ENCODE results near the gene HORMAD1.

The HORMAD1 gene

DNA sequence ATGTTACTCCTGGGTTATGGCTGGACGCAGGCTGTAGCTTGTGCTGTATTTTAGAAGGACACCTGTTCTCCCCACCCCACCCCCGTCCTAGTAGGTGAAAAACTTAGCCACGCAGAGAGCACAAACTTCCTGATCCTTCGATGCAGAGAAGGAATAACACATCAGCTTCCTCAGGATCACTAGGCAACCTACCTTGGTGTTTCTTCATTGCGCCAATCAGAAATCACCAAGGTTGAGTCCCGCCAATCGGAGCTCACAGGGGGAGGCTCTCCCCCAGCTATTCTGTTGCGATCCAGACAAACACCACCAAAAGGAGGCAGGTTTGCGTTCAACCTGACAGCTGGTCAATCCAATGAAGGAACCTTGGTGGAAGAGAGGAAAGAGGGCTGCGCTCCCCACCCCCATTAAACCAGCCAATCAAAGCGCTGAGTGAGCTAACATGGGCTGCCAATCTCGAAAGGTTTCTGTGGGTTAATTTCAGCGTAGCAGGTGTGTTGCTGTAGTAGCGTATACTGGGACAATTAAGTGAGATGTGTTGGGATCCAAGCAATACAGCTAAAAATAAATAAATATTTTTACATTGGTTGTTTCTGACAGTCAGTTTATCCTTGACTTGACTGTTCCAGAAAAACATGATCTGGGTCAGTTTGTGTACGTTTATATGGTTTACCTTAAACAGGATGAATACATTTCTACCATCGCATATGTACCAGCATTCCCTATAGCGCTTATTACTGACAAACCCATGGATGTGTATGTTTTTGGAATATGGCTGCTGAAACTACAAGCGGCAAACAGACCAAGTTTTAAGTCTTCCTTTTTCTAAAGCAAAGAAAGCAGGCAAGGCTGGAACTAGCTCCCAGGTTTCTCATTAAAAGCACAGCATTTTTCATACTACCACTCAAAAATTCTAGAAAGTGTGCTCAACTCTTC, 23.4 kb downstream of the HORMAD1 start, which contains the start of gene GOLPH3L:
TSS of gene GOLPH3L (minus strand) at position 160 of the 933 bp plus-strand sequence. CDS start 2,316 bp downstream, outside the sequence.
- Histone ChIP-seq H3K4me3 (ENCODE audit: extremely low read depth, insufficient read depth, low read length, poor library complexity, severe bottlenecking) (peak within 1 kb of the TSS; percentile 66), H3K36me3 (ENCODE audit: control insufficient read depth, insufficient read depth, low read length) (peaks cover 19% of the 10 kb centered on the region), H3K9me3 (ENCODE audit: control insufficient read depth, low read length) (no peaks in the 10 kb centered on the region), H3K27ac (ENCODE audit: low read depth, low read length, severe bottlenecking) (peak within 1 kb of the TSS; percentile 47), H3K4me1 (ENCODE audit: control insufficient read depth, insufficient read depth, low read length, poor library complexity, severe bottlenecking) (no peaks in the 10 kb centered on the region)
- 0 to 18% methylated on average over 4 to 6 of the region's 18 CpGs for WGBS, 2 experiments (ENCODE audit: insufficient coverage in 2 of 2)

DNA sequence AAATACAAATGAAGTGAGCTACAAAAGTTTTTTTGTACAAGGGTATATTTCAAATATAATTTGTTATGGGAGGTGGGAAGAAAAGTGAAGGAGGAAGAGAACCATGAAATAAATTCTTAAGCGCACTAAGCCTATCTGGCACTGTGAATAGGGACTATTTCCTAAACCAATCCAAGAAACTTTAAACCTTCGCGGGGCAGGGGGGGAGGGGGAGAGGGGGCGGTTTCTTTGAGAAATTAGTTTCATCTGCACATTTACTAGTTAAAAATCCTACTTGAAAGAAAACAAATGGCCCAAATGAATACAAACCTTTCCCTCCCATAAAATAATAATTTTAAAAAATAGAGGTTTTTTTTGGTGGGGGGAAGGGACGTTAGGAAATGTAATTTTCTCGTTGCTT, 24.1 kb downstream of the HORMAD1 start:
- H3K27ac ChIP-seq (ENCODE audit: low read depth, low read length, severe bottlenecking): peak overlapping the region; percentile 47
- peaks cover 20% of the 10 kb centered on the region for H3K36me3 ChIP-seq (ENCODE audit: control insufficient read depth, insufficient read depth, low read length)
- no CpG with 5 or more reads among the region's 6 CpGs for WGBS, 2 experiments (ENCODE audit: insufficient coverage in 2 of 2)
- peak overlapping the region; percentile 66 for H3K4me3 ChIP-seq (ENCODE audit: extremely low read depth, insufficient read depth, low read length, poor library complexity, severe bottlenecking)
- no peaks in the 10 kb centered on the region for H3K9me3 ChIP-seq (ENCODE audit: control insufficient read depth, low read length)
- H3K4me1 ChIP-seq (ENCODE audit: control insufficient read depth, insufficient read depth, low read length, poor library complexity, severe bottlenecking): no peaks in the 10 kb centered on the region

DNA sequence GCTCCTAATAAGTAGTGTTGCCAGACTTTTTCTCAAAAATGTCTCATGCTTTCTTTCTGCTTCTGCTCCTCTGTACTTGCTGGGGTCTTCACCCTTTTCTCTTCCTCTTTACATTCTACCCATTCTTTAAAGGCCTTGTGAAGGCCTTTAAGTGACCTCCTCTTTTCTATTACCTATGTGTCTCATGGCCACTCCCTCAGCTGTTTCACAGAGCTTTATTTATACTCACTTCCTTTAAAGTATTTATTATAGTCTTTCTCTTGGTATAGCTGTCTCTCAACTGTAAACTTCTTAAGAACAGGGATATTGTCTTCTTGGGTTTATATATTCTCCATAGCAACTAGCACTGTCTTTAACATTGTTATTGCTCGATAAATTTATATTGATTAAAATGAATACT, 24.5 kb downstream of the HORMAD1 start:
- Histone ChIP-seq H3K27ac (ENCODE audit: low read depth, low read length, severe bottlenecking) (no peak overlapping the region), H3K36me3 (ENCODE audit: control insufficient read depth, insufficient read depth, low read length) (peaks cover 22% of the 10 kb centered on the region), H3K9me3 (ENCODE audit: control insufficient read depth, low read length) (no peaks in the 10 kb centered on the region), H3K4me1 (ENCODE audit: control insufficient read depth, insufficient read depth, low read length, poor library complexity, severe bottlenecking) (no peaks in the 10 kb centered on the region), H3K4me3 (ENCODE audit: extremely low read depth, insufficient read depth, low read length, poor library complexity, severe bottlenecking) (peak overlapping the region; percentile 66)
- no CpG with 5 or more reads among the region's 1 CpG for WGBS, 2 experiments (ENCODE audit: insufficient coverage in 2 of 2)

DNA sequence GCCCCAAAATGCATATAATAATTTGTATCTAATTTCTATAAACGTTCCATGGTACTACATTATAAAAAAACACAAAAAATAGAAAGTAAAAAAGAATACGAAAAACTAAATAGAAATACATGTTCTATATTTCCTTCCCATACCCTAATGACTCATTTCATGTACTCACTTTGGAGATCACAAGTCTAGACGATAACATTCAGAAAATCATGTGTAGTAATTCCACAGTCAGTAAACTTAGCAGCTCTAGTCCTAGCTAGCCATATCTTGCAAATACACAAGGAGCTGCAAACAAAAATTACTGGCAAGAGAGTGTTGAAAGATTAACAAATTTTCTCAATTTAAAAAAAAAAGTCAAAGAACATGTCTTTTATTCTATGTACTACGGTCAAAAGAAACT, 25.1 kb downstream of the HORMAD1 start:
- Histone ChIP-seq H3K4me1 (ENCODE audit: control insufficient read depth, insufficient read depth, low read length, poor library complexity, severe bottlenecking) (no peaks in the 10 kb centered on the region), H3K4me3 (ENCODE audit: extremely low read depth, insufficient read depth, low read length, poor library complexity, severe bottlenecking) (no peak overlapping the region), H3K9me3 (ENCODE audit: control insufficient read depth, low read length) (no peaks in the 10 kb centered on the region), H3K27ac (ENCODE audit: low read depth, low read length, severe bottlenecking) (no peak overlapping the region), H3K36me3 (ENCODE audit: control insufficient read depth, insufficient read depth, low read length) (peaks cover 28% of the 10 kb centered on the region)
- WGBS, 2 experiments (ENCODE audit: insufficient coverage in 2 of 2): 80 to 86% methylated on average over 1 of the region's 4 CpGs

DNA sequence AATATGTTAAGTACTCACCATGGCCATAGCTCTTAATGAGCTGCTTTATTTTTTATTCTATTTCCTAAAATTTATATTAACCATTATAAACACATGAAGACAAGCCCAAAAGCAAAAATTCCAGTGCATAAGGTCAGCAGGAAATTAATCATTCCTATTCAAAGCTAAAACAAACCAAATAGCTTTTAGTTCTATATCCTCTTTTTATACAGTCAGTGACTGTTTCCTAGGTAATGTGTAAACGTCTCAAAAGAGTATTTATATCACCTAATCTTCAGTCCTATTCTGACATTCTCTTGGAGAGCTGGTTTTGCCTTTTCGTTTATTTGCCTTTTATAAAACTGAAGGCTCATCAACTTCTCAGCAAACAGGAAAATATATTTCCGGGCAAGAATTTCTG, 28.0 kb downstream of the HORMAD1 start:
- peaks cover 42% of the 10 kb centered on the region for H3K36me3 ChIP-seq (ENCODE audit: control insufficient read depth, insufficient read depth, low read length)
- H3K4me3 ChIP-seq (ENCODE audit: extremely low read depth, insufficient read depth, low read length, poor library complexity, severe bottlenecking): no peak overlapping the region
- H3K27ac ChIP-seq (ENCODE audit: low read depth, low read length, severe bottlenecking): no peak overlapping the region
- 94 to 100% methylated on average over 2 of the region's 3 CpGs for WGBS, 2 experiments (ENCODE audit: insufficient coverage in 2 of 2)
- no peaks in the 10 kb centered on the region for H3K9me3 ChIP-seq (ENCODE audit: control insufficient read depth, low read length)
- no peaks in the 10 kb centered on the region for H3K4me1 ChIP-seq (ENCODE audit: control insufficient read depth, insufficient read depth, low read length, poor library complexity, severe bottlenecking)

DNA sequence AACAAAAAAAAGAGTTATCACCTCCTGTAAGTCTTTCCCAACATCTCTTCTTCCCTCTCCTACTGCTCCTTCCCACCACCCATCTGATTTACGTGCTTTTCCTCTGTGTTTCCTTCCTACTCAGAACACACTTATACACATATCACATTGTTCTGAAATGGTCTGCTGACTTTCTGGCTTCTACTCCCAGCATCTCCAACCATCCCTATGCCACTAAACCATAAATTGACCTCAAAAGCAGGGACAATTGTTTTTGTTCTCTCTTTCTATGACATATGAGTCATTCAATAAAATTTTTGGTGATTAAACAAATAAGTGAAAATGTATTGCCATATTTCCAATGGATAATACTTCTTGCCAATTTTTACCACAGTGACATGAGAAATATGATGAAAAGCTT, 31.9 kb downstream of the HORMAD1 start:
- Histone ChIP-seq H3K9me3 (ENCODE audit: control insufficient read depth, low read length) (no peaks in the 10 kb centered on the region), H3K4me1 (ENCODE audit: control insufficient read depth, insufficient read depth, low read length, poor library complexity, severe bottlenecking) (no peaks in the 10 kb centered on the region), H3K36me3 (ENCODE audit: control insufficient read depth, insufficient read depth, low read length) (peaks cover 34% of the 10 kb centered on the region), H3K4me3 (ENCODE audit: extremely low read depth, insufficient read depth, low read length, poor library complexity, severe bottlenecking) (no peak overlapping the region), H3K27ac (ENCODE audit: low read depth, low read length, severe bottlenecking) (no peak overlapping the region)
- WGBS, 2 experiments (ENCODE audit: insufficient coverage in 2 of 2): 100% methylated on average over 1 of the region's 1 CpG

DNA sequence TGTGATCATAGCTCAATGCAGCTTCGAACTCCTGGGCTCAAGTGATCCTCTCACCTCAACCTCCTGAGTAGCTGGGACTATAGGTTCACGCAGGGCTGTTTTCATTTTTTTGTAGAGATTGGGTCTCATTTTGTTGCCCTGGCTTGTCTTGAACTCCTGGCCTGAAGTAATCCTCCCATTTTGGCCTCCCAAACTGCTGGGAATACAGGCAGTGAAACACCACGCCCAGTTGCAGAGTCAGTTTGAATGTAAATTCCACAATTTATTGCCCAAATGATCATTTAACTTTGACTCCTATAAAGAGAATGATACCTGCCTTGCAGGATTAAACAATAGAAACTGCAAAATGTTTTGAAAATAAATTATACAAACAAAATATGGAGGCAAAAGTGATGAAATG, 34.4 kb downstream of the HORMAD1 start:
- 100% methylated on average over 1 of the region's 3 CpGs; no CpG with 5 or more reads in 1 of the 2 experiments for WGBS, 2 experiments (ENCODE audit: insufficient coverage in 2 of 2)

DNA sequence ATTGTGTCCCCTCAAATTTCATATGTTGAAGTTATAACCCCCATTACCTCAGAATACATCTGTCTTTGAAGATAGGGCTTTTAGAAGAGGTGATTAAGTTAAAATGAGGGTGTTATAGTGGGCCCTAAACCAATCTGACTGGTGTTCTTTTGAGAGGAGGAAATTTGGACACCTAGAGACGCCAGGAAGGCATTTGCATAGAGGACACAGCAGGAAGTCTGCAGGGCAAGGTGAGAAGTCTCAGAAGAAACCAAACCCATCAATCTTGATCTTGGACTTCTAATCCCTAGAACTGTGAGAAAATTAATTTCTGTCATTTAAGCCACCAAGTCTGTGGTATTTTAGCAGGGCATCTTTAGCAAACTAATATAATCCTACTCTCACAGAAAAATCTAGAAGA, 36.8 kb downstream of the HORMAD1 start:
- H3K36me3 ChIP-seq (ENCODE audit: control insufficient read depth, insufficient read depth, low read length): peaks cover 15% of the 10 kb centered on the region
- H3K4me3 ChIP-seq (ENCODE audit: extremely low read depth, insufficient read depth, low read length, poor library complexity, severe bottlenecking): no peak overlapping the region
- no peaks in the 10 kb centered on the region for H3K9me3 ChIP-seq (ENCODE audit: control insufficient read depth, low read length)
- no peaks in the 10 kb centered on the region for H3K4me1 ChIP-seq (ENCODE audit: control insufficient read depth, insufficient read depth, low read length, poor library complexity, severe bottlenecking)
- no peak overlapping the region for H3K27ac ChIP-seq (ENCODE audit: low read depth, low read length, severe bottlenecking)
- 67 to 89% methylated on average over 1 of the region's 1 CpG for WGBS, 2 experiments (ENCODE audit: insufficient coverage in 2 of 2)

More for the DNA sequence above, 34.4 kb downstream of the HORMAD1 start:
- H3K36me3 ChIP-seq (ENCODE audit: control insufficient read depth, insufficient read depth, low read length): peaks cover 27% of the 10 kb centered on the region
- no peaks in the 10 kb centered on the region for H3K9me3 ChIP-seq (ENCODE audit: control insufficient read depth, low read length)
- no peak overlapping the region for H3K4me3 ChIP-seq (ENCODE audit: extremely low read depth, insufficient read depth, low read length, poor library complexity, severe bottlenecking)
- no peaks in the 10 kb centered on the region for H3K4me1 ChIP-seq (ENCODE audit: control insufficient read depth, insufficient read depth, low read length, poor library complexity, severe bottlenecking)
- no peak overlapping the region for H3K27ac ChIP-seq (ENCODE audit: low read depth, low read length, severe bottlenecking)

DNA sequence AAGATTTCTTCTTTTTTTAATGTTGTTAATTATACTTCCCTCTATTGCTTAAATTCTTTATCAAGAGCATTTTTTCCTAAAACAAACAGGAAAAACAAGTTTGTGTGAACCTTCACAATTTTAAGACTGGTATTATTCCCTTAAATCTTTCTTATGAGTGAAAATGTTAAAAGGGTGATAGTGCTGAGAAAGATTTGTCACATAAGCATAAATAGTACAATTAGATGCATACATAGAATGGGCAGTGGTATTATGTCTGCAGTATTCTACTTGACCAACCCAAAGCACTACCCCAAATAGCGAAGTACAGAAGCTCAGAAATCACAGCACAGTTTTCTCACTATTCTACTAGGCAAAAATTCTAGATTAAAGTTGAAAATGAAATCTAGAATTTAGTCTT, 41.7 kb downstream of the HORMAD1 start:
- Histone ChIP-seq H3K36me3 (ENCODE audit: control insufficient read depth, insufficient read depth, low read length) (peaks cover 4% of the 10 kb centered on the region), H3K27ac (ENCODE audit: low read depth, low read length, severe bottlenecking) (no peak overlapping the region), H3K9me3 (ENCODE audit: control insufficient read depth, low read length) (no peaks in the 10 kb centered on the region), H3K4me3 (ENCODE audit: extremely low read depth, insufficient read depth, low read length, poor library complexity, severe bottlenecking) (no peak overlapping the region), H3K4me1 (ENCODE audit: control insufficient read depth, insufficient read depth, low read length, poor library complexity, severe bottlenecking) (no peaks in the 10 kb centered on the region)
- WGBS, 2 experiments (ENCODE audit: insufficient coverage in 2 of 2): no CpG with 5 or more reads among the region's 1 CpG

DNA sequence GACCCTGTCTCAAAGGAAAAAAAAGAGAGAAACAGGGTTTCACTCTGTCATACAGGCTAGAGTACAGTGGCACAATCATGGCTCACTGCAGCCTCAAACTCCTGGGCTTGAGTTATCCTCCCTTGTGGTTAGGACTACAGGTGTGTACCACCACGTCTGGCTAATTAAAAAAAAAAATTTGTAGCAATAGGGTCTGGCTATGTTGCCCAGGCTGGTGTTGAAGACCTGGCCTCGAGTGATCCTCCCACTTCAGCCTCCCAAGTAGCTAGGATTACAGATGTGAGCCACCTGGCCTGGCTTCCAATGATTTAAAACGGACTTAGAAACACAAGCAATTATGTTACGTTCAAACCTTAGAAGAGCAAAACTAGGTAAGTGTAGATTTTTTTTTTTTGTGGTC, 45.8 kb downstream of the HORMAD1 start:
- WGBS, 2 experiments (ENCODE audit: insufficient coverage in 2 of 2): 85 to 93% methylated on average over 2 to 4 of the region's 4 CpGs
- no peaks in the 10 kb centered on the region for H3K4me1 ChIP-seq (ENCODE audit: control insufficient read depth, insufficient read depth, low read length, poor library complexity, severe bottlenecking)

DNA sequence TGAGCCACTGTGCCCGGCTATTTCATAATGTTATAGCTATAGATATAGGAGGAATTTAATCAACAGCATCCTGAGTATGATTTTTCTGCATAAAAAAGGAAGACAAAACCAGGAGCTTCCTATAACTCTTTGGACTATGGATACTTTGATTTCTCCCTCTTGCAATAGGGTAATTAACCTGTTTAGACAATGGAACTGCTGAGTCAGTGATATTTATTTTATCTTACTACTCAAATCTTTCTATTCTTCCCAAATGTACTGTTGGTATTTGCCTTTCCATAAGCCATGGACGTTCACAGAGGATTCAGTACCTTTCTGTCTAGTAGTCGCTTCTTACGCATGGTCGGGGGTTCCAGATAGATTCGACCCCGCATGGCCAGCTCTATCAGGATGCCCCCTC, 57.4 kb downstream of the HORMAD1 start:
- Histone ChIP-seq H3K4me1 (ENCODE audit: control insufficient read depth, insufficient read depth, low read length, poor library complexity, severe bottlenecking) (no peaks in the 10 kb centered on the region), H3K27ac (ENCODE audit: low read depth, low read length, severe bottlenecking) (no peak overlapping the region), H3K4me3 (ENCODE audit: extremely low read depth, insufficient read depth, low read length, poor library complexity, severe bottlenecking) (no peak overlapping the region), H3K9me3 (ENCODE audit: control insufficient read depth, low read length) (no peaks in the 10 kb centered on the region), H3K36me3 (ENCODE audit: control insufficient read depth, insufficient read depth, low read length) (peaks cover 26% of the 10 kb centered on the region)
- 96 to 97% methylated on average over 6 of the region's 7 CpGs for WGBS, 2 experiments (ENCODE audit: insufficient coverage in 2 of 2)

More for the DNA sequence above, 45.8 kb downstream of the HORMAD1 start:
- peaks cover 14% of the 10 kb centered on the region for H3K36me3 ChIP-seq (ENCODE audit: control insufficient read depth, insufficient read depth, low read length)
- no peak overlapping the region for H3K27ac ChIP-seq (ENCODE audit: low read depth, low read length, severe bottlenecking)
- H3K9me3 ChIP-seq (ENCODE audit: control insufficient read depth, low read length): no peaks in the 10 kb centered on the region
- no peak overlapping the region for H3K4me3 ChIP-seq (ENCODE audit: extremely low read depth, insufficient read depth, low read length, poor library complexity, severe bottlenecking)

All from mesodermal cell (in vitro differentiated cells).